Measurements from ENCODE around the gene AGXT.

AGXT gene

DNA sequence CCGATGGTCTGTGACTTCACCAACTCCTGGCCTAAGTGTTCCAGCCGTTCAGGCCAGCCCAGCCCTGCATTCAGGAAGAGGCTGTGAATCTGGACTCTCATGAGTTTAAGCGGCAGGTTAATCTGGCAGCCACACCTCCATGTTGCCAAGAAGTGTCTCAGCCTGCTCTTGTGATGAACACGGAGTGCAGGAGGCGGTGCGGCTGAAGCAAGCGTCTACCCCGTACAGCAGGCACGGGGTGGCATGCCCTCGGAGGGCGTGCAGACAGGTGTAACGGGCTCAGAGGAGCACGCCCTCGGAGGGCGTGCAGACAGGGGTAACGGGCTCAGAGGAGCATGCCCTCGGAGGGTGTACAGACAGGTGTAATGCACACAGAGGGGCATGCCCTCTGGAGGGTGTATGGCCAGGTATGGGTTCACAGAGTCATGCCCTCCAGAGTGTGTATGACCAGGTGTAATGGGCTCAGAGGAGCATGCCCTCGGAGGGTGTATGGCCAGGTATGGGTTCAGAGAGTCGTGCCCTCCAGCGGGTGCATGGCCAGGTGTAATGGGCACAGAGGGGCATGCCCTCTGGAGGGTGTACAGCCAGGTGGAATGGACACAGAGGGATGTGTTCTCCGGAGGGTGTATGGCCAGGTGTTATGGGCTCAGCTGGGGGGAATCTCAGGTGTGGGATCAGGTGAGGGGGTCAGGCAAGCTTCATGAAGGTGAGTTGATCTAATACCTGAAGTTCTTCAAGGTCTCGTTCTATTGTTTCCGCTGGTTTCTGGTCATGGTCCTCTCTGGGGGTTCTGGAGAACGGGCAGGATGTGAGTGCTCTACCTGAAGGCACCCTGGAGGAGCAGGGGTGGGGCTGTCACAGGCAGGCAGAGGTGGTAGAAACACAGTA, 60.1 kb downstream of the AGXT start:
- no peak for DNase-seq (ENCODE audit: low spot score)

GRCh38 chr2:240929364-240930095, 60.9 kb downstream of the AGXT start:
- no peak for DNase-seq (ENCODE audit: low spot score)
